Measurements from ENCODE around the gene RBM20. TPM values are rescaled to one million over a fixed set of nuclear protein-coding genes. Genes with fewer than 3 reads are reported as not detected.

RBM20 gene
- total RNA-seq, 1 donor from 2014 or later = 4.6 TPM

DNA sequence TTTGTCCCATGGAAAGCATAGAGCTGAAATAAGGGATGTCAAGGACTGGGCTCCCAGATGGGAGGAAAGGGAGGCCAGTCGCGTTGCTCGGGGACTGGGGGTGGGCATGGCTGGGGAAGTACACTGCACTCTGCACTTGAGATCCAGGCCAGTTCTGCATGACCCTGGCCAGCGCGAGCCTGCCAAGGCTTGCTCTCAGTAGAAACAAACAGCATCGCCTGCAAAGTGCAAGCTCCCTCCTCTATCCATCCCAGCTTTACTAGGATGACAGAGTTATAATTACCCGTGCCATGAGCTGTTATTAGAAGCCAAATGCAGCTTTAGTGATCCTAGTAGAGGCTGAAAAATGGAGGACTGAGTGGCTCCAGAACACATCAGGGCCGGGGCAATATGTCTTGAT, 183.7 kb downstream of the RBM20 start:
- no peak for DNase-seq (ENCODE audit: low spot score)

GRCh38 chr10:110828525-110828924, 184.4 kb downstream of the RBM20 start:
- no peak for DNase-seq (ENCODE audit: low spot score)

DNA sequence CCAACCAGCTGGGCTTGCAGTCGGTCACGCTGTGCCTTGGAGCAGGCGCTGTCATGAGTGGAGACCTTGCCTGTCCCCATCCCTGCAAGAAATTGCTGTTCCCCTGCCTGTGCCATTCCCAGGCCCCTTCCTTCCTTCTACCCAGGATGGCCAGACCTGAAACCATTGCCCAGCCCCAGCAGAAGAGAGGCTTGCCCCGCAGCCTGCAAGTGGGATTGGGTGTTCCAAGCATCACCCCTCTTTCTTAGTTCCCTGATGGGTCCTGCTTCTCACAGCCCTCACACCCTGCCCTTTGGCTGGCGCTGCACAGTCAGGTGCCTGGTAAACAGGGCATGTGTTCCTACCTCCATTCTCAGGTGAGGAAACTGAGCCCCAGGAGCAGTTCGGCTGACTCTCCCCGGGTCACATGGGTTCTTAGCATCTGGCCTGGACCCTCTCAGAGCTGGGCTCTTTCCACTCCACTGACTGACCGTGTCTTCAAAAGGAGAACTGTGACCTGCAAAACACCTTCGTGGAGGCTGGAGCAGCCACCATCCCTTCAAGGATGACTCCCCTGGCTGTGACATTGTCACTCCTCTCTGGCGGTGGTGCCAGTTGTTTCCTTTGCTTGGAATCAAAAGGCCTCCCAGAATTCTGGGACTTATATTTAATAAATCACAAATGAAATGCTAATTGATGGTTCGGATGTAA, 185.7 kb downstream of the RBM20 start:
- no peak for DNase-seq (ENCODE audit: low spot score)

DNA sequence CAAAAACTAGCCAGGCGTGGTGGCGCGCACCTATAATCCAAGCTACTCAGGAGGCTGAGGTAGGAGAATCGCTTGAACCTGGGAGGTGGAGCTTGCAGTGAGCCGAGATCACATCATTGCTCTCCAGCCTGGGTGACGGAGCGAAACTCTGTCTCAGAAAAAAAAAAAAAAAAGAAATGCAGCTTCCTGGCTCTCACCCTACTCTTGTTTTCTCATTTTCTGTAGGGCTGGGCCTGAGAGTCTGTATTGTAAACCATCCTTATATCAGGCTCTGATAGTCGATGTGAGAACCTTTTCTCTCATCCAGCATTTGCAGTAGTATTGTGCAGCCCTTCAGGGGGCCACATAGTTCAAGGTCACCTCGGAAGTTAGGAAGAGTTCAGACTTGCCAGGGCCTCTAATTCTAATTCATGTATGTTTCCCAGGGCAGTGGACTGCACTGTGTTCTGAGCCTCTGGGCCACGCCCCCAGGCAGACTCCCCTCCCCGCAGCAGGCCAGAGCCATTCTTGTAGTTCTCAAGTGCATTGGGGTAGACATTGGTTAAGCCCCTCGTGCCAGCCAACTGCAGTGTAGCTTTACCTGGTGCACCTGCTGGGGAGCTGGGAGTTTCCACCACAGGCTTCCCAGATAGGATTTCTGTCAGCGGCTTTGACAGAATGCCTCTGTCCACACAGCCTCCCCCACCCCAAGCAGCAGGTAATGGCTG, 189.3 kb downstream of the RBM20 start:
- DNase-seq (ENCODE audit: low spot score) = no peak

GRCh38 chr10:110833941-110834628, 189.9 kb downstream of the RBM20 start:
- no peak for DNase-seq (ENCODE audit: low spot score)

DNA sequence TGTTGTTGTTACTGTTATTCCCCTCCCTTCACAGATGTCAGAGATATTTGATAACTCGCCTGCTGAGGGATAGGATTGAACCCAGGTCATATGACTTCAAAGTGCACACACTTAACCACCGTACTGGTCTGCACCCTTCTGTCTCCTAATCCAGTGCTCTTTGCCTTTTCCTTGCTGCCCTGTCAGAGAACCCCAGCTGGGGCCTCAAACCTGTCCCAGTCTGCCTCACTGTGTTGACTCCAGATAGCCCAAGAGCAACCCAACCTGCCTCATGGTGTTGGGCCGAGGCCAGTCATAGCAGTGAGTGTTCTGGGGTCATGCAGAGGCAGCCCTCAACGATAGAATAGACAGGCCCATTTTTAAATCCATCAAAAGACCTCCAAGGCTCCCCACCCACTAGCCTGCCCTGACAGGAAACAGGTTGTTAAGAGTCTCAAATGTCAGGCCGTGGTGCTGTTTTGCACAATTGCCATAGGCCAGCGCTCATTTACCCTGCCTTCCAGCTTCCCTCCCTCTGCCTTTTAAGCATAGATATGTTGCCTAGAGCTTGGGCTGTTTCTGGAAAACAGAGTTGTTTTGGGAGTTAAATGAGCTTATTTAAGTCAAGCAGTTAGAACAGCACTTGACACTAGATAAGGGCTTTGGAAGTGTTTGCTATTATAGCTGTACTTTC, 190.6 kb downstream of the RBM20 start:
- no peak for DNase-seq (ENCODE audit: low spot score)

GRCh38 chr10:110835841-110836240, 191.7 kb downstream of the RBM20 start:
- DNase-seq (ENCODE audit: low spot score) = no peak

GRCh38 chr10:110836706-110837105, 192.6 kb downstream of the RBM20 start:
- no peak for DNase-seq (ENCODE audit: low spot score)

DNA sequence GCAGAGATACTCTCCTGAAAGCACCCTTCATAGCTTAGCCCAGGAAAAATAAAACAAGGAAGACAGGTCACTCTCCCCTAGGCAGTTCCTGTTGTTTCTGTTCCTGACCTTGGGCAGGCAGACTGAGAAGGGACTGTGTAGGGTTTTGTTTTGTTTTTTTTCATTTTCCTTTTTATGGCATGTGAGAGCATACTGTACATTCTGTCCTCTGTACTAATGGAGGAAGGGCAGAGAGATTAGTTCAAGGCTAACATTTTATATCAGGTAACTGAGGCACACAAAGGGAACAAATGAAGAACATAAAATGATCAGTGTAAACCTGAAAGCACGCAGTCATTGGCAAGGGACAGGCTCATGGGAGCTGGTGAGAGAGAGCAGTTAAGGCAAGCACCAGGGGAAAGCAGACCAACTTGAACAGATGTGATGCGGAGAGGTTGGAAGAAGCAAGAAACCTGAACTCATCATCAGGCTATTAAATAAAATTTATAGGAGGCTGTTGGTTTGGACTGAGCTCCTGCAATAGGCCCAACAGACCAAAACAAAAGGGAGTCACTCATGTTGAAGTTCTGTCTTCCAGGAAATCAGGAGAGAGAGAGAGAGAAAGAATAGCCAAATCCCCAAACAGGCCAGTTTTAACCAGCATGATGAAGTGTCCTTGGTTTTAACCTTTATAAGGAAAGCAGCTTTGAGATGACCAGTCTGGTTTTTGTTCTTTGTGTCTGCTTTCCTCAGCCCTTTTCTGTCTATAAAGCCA, 193.5 kb downstream of the RBM20 start:
- DNase-seq (ENCODE audit: low spot score) = no peak

- no peak for DNase-seq (ENCODE audit: low spot score)
Measured at GRCh38 chr10:110840225-110840922, 196.2 kb downstream of the RBM20 start.

- DNase-seq (ENCODE audit: low spot score) = no peak
Measured at GRCh38 chr10:110840923-110841428, 196.8 kb downstream of the RBM20 start.

DNA sequence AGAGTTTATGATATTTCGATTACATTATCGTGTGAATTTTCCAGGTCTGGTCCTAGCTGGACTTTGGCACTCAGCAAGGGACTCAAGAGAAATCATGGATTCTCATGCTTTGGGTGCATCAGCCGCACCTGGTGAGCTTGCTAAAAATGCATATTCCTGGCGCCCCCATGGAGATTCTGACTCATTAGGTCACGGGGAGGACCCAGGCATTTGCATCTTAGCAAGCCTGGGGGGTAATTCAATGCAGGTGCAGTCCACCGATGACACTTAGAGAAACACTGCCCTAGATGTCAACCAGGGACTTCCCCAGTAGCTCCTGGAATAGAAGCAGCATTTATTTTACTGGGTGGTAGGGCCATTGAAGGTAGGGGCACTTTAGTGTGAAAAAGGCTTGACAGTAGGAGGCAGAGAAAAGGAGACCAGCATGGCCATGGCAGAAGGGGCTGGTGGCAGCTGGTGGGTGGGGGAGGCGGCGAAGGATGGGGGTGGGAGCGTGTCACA, 197.7 kb downstream of the RBM20 start:
- no peak for DNase-seq (ENCODE audit: low spot score)

DNA sequence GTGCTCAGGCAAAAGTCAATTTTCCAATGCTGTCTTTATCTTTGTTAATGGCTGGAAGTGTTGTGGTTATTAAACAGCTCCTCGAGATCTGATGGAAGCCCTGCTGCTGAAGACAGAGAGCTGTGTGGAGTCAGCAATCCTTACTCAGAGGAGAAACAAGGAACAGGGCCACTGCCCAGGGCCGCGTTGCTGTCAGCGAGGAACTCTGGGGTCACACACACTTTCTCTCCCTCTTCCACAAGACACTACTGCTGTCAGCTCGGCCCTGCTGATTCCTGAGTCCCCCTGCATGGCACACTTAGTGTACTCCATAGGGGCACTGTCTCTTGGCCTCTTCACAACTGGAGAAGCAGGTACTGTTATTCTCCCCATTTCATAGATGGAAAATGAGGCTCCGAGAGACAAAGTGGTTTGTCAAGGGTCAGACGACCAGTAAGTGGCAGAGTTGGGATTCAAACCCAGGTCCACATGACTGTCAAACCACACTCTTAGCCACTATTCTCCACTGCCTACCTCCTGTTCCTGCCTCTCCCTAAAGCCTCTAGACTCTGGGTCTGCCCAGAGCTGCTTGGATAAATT, 198.3 kb downstream of the RBM20 start:
- no peak for DNase-seq (ENCODE audit: low spot score)

- DNase-seq (ENCODE audit: low spot score) = no peak
Measured at GRCh38 chr10:110843031-110843430, 198.9 kb downstream of the RBM20 start.

DNA sequence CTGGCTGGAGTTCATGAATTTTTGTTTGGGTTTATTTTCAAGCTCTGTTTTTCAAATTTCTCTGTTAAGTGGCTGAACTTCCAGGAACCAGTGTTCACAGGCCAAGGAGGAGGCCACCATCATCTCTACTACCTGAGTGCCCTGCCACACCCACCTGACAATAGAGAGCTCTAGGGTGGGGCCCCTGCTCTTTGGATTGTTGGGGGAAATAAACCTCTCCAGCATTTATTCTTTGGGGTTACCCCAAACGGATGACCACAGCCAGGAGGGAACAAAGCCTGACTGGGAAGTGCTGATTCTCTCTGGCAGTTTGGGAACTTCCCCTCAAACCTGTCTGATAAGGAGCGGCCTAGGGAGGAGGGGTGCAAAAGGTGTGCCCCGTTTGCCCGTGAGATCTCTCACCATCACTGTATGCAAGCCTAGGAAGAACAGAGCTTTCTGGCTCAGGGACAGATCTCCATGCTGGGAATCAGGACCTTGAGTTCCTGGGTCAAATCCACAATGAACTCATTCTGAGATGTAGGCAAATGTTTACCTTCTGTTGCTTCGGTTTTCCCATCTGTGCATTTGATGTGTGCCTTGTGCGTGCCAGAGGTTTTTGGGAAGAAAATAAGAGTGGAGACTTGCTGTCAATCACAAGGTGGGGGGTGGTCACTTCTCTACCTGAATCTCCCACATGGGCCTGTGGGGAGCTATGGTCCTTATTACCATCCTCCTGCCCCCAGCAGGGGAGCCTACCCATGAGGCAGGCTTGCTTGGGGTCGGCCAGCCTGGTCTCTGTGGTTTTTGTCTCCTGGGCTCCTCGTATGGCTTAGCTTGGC, 199.9 kb downstream of the RBM20 start:
- DNase-seq (ENCODE audit: low spot score) = no peak

- no peak for DNase-seq (ENCODE audit: low spot score)
Measured at GRCh38 chr10:110844617-110844881, 200.4 kb downstream of the RBM20 start.

DNA sequence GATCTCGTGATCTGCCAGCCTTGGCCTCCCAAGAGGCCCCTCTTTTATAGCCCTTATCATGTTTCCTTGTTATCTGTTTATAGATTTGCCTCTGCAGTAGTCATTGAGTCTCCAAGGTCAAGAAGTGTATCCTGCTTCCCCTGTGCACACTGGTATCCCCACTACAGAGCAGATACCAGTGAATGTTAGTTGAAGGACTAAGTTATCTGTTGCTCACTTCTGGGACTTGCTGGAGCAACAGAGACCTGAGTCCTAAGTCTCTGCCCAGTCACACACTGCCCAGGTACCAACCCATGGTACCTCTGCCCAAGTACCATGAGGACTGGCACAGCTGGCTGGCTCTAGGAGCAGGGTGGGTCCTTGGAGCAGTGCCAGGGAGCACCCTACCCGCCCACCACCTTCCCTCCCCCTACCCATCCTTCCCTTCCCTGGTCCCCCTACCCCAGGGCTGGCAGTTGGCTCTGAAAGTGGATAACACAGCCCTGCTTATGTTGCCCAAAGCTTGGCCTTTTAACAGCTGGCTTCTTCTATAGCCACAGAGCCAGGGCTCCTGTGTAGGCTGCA, 201.1 kb downstream of the RBM20 start:
- no peak for DNase-seq (ENCODE audit: low spot score)

DNA sequence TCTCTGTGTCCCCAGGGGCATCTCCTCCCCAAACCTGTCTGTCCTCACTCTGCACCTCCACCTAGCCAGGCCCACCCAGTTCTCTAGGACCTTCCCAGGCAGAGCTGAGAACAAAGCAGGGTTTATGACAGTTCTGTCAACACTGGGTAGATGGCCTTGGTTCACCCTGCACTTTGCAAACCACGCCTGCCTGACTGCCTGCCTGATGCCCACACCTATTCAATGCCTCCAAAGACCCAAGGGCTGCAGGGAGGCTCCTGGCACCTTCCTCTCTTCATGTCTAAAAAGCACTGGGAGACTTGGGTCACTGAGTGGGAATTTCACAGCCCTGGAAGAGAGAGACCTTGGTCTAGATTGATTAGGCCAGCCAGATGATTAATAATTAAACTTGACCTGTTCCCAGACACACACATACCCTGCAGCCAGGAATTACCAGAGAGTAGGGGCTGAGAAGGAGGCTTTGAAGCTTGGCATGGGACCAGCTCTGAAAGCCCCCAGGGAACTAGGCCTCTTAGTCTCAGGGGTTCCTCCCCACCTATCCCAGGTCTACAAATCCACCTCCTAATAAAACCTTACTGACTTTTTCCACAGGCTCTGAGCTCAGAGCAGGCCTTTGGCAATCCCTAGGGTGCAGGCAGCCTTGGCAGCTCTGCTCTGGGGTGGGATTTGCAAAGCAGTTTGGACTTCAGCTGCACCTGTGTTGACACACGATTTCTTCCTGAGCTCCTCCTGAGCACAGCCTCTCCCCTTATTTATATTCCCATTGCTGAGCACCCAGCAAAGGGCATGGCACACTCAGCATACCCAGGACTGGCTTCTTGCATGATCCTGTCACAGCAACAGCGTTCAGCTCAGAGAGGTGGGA, 201.9 kb downstream of the RBM20 start:
- DNase-seq (ENCODE audit: low spot score) = no peak
